Ascending aorta (tissue), 2 donors: ENCODE measurements around the gene ABCA13. TPM values are rescaled to one million over a fixed set of nuclear protein-coding genes. Genes with fewer than 3 reads are reported as not detected.

Source experiments
- DNase-seq, 2 donors: peaks; one replicate each; pipeline ENCODE4 v3.0.0-alpha.2; 2019; ENCODE audit warnings: low spot score in 2 of 2
- H3K27ac ChIP-seq, 2 donors: fragments of 200-600 bp; sonication (generic); one replicate each; pipeline ENCODE4 v1.5.1; 2016 to 2017; ENCODE audit warnings: mild to moderate bottlenecking in 1 of 2
- H3K27me3 ChIP-seq: fragments of 200-600 bp; sonication (generic); one replicate; pipeline ENCODE4 v1.5.1; 2017
- H3K36me3 ChIP-seq, 2 donors: fragments of 200-600 bp; sonication (generic); one replicate each; pipeline ENCODE4 v1.5.1; 2016
- H3K4me1 ChIP-seq, 2 donors: fragments of 200-600 bp; sonication (generic); one replicate each; pipeline ENCODE4 v1.5.1; 2016 to 2017; ENCODE audit warnings: mild to moderate bottlenecking in 1 of 2
- H3K4me3 ChIP-seq, 2 donors: fragments of 200-600 bp; sonication (generic); one replicate each; pipeline ENCODE4 v1.5.1; 2016 to 2017; ENCODE audit warnings: mild to moderate bottlenecking in 1 of 2
- H3K9me3 ChIP-seq, 2 donors: fragments of 200-600 bp; sonication (generic); one replicate each; pipeline ENCODE4 v1.5.1; 2016
- CTCF ChIP-seq, 3 experiments: fragments of 200-600 bp in 2 of 3; fragments of 450-650 bp in 1 of 3; sonication (generic) in 2 of 3; IDR thresholded peaks; one replicate each; pipeline ENCODE4 v1.5.1; 2016 to 2019; ENCODE audit warnings: antibody characterized with exemption in 3 of 3, mild to moderate bottlenecking in 1 of 3, moderate library complexity in 1 of 3
- intact Hi-C: fragments of 100-400 bp; cut with DNase I; formaldehyde crosslinking; loops from one replicate; pipeline ENCODE4 v1.15.1; 2023
- total RNA-seq: library from RNA; depleted of rRNA; stranded (reverse); fragments of >200 nt; gene quantifications from one replicate; pipeline ENCODE4 v1.1.0, GENCODE V29; 2016

ABCA13 gene
- total RNA-seq, 1 donor from 2014 or later: not detected

- no peaks in the 10 kb centered on the region for H3K4me1 ChIP-seq
- DNase-seq: no peak
- TF ChIP-seq CTCF (IDR thresholded peaks at IDR 0.05): no peak
- H3K27me3 ChIP-seq: no peaks in the 10 kb centered on the region
- intact Hi-C loops: no loop called here
- H3K4me3 ChIP-seq: no peak overlapping the region
- H3K36me3 ChIP-seq: no peaks in the 10 kb centered on the region
- H3K27ac ChIP-seq: no peak overlapping the region
- H3K9me3 ChIP-seq: no peaks in the 10 kb centered on the region
Observed at GRCh38 chr7:48638041-48638440, 466.8 kb downstream of the ABCA13 start.

- Histone ChIP-seq H3K27me3 (no peaks in the 10 kb centered on the region), H3K27ac (no peak overlapping the region), H3K4me1 (no peaks in the 10 kb centered on the region), H3K4me3 (no peak overlapping the region), H3K9me3 (no peaks in the 10 kb centered on the region), H3K36me3 (no peaks in the 10 kb centered on the region)
- no peak for TF ChIP-seq CTCF (IDR thresholded peaks at IDR 0.05)
- intact Hi-C loops: no loop called here
- no peak for DNase-seq
Observed at GRCh38 chr7:48643431-48644013, 472.3 kb downstream of the ABCA13 start.

DNA sequence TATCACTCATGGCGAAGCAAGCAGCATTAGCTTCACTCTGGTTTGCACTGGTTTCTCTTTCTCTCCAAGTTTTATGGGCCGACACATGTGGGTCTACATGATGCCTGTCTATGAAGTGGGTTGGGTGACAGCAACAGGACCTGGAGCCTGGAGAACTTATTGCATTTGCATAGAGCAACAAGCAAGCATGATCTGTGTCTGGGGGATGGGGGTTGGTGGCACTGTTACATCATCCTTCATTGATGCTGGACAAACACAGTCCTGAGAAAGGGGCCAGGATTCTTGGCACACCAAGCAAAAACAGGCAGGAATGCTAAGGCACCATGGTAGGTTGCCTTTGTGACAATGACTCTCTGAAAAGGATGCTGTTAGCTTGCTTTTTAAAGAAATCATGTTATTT lies 486.9 kb downstream of the ABCA13 start:
- TF ChIP-seq CTCF (IDR thresholded peaks at IDR 0.05): no peak
- Histone ChIP-seq H3K4me1 (no peaks in the 10 kb centered on the region), H3K27me3 (no peaks in the 10 kb centered on the region), H3K27ac (no peak overlapping the region), H3K36me3 (no peaks in the 10 kb centered on the region), H3K4me3 (no peak overlapping the region), H3K9me3 (no peaks in the 10 kb centered on the region)
- intact Hi-C loops: no loop called here
- DNase-seq: no peak

DNA sequence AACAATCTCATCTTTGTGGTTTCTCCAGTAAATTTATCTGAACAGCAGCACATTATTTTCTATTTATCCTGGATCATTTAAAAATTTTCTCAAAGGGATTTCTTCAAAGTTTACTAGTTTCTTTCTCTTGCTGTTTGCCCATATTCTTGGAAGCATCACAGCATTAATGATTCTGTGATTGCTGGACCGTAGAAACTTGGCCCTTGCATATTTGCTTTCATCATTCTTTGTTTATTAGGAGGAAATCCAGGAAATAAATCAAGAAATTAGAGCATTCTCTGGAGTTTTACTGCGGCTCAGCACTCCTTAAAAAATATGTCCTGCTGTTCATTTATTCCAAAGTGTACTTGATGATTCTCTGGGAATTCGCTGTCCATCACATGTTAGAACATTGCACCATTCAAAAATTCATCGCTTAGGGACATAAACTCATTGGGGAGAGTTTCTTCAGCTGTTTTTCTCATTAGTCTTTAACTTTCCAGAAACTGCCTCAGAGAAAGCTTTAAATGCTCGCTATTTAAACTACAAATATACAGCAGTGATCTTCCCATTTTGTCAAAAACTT lies 489.1 kb downstream of the ABCA13 start:
- no peak overlapping the region for H3K27ac ChIP-seq
- H3K36me3 ChIP-seq: no peaks in the 10 kb centered on the region
- intact Hi-C loops: no loop called here
- H3K9me3 ChIP-seq: no peaks in the 10 kb centered on the region
- H3K4me3 ChIP-seq: no peak overlapping the region
- no peak for TF ChIP-seq CTCF (IDR thresholded peaks at IDR 0.05)
- H3K27me3 ChIP-seq: no peaks in the 10 kb centered on the region
- no peaks in the 10 kb centered on the region for H3K4me1 ChIP-seq
- DNase-seq: no peak

DNA sequence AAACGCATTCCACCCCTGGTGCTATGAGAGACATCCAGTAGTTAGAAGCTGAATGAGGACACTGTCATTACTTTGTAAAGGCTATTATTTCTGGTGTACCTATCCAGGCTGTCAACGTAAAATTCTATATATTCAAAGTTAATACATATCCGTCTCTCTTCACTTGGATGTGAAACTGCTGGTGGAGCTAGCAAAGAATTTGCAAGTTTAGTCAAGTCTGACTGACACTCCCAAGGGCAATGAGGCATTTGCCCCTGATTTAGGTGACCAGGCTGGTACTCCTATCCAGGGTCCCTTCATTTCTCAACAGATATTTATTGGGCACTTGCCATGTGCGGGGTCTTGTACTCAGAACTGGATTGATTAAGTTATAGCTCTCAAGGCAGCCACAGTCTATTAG lies 493.0 kb downstream of the ABCA13 start:
- H3K9me3 ChIP-seq: no peaks in the 10 kb centered on the region
- no peak overlapping the region for H3K4me3 ChIP-seq
- TF ChIP-seq CTCF (IDR thresholded peaks at IDR 0.05): no peak
- H3K4me1 ChIP-seq: no peaks in the 10 kb centered on the region
- no peaks in the 10 kb centered on the region for H3K27me3 ChIP-seq
- intact Hi-C loops: no loop called here
- H3K27ac ChIP-seq: no peak overlapping the region
- H3K36me3 ChIP-seq: no peaks in the 10 kb centered on the region
- no peak for DNase-seq
